ENCODE measurements around the gene ZNF777. TPM values are rescaled to one million over a fixed set of nuclear protein-coding genes. Genes with fewer than 3 reads are reported as not detected.
"Not testable (repeated sequence)": the region's sequence is repeated elsewhere in the genome, so short reads cannot be mapped to it uniquely, and the experiment has no call there.

Gene ZNF777
- total RNA-seq, 3 donors from 2014 or later = 28.3 to 33.2 (median 29.3) TPM

DNA sequence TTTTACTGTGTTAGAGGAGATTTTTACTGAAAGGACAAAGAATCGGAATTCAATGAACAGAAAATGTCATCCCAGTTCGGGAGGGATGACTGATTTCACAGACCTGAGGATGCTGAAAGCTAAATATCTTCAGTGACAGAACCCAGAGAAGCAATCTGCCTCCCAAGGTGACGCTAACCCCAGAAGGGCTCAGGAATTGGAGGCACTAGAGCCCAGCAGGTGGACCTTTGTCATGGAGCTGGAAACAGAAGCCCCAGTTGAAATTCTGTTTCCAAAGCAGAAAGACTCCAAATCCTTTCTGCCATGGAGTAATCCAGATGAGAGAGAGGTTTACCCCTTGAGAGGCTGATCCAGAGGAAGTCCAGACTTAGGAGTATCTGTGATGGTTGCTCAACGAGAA is 74.3 kb downstream of the ZNF777 start:
- H3K4me1 Mint-ChIP-seq (ENCODE audit: low read depth); ATAC-seq; H3K36me3 Mint-ChIP-seq (ENCODE audit: insufficient read depth); DNase-seq; H3K4me3 Mint-ChIP-seq; H3K9me3 Mint-ChIP-seq: not testable (repeated sequence)
- peaks cover 11% of the 10 kb centered on the region for H3K27me3 Mint-ChIP-seq (ENCODE audit: low read depth)

DNA sequence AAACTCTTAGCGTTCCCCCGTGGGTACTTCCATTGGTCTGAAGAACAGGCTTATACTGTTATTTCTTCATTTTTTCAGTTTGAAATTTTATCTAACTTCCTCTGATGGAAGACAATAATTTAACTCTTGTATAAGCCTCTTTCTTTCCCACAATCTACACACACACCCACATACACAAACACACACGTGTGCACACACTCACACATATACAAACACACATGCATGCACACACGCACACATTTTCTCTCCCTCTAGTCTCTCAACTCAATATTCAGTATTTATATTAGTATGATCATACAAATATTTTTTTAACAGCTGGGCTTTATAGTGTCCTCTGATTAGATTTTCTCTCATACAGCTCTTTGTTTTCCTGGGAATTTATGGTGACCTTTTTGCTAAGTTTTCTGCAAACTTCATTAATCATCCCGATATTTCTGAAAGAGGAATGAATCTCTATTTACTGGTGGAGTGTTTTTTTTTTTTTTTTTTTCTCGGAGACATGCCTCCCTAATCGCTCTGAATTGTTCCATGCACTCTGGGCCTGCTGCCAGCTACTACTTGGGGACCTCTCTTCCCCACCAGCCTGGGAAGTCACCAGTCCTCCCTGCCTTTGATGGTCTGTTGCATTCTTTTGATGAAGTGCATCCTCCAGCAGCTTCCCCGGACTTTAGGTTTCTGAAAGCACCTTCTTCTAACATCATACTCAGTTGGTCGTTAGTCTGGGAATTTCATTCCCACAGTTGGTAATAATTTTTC is 75.5 kb downstream of the ZNF777 start:
- DNase-seq (no peak), ATAC-seq (no peak)
- Mint-ChIP-seq H3K4me1 (ENCODE audit: low read depth) (no peaks in the 10 kb centered on the region), H3K36me3 (ENCODE audit: insufficient read depth) (no peaks in the 10 kb centered on the region), H3K27me3 (ENCODE audit: low read depth) (peaks cover 11% of the 10 kb centered on the region), H3K9me3 (peaks cover 3% of the 10 kb centered on the region), H3K4me3 (no peak overlapping the region)

Other genes with a start within 250 kb of the ZNF777 start
- 10 to 100 TPM; 19.3 to 22.4 (median 20.5) TPM for gene ZNF212, start 221.4 kb downstream of the ZNF777 start, total RNA-seq
- 10 to 100 TPM; 24.0 to 28.5 (median 24.5) TPM for gene ZNF783, start 198.9 kb downstream of the ZNF777 start, total RNA-seq
- gene ZNF746, start 36.7 kb upstream of the ZNF777 start, total RNA-seq = 10 to 100 TPM; 24.6 to 25.6 (median 25.1) TPM

Data from activated T-cell treated with anti-CD3 and anti-CD28 coated beads, Interleukin-2, amount 50 U/mL, for 4 hours (primary cell).